Fibroblast of lung (primary cell): ENCODE results near the gene PRKAR1B.

Source experiments
- EZH2 ChIP-seq: IDR thresholded peaks from 2 replicates; pipeline ENCODE4 v1.5.1; 2012; ENCODE audit warnings: low read length, control low read depth, mild to moderate bottlenecking; ENCODE audit errors: missing control alignments
- TF ChIP-seq, protein P1 (sequence below), 2 donors: IDR thresholded peaks in 1 of 2; conservative IDR thresholded peaks in 1 of 2; 1 replicate in 1 of 2; 2 replicates in 1 of 2; pipeline ENCODE4 v1.5.1; 2011 to 2012; ENCODE audit warnings: low read length in 2 of 2, control low read depth in 1 of 2, inconsistent platforms in 1 of 2, low read depth in 1 of 2, mild to moderate bottlenecking in 1 of 2

DNA sequence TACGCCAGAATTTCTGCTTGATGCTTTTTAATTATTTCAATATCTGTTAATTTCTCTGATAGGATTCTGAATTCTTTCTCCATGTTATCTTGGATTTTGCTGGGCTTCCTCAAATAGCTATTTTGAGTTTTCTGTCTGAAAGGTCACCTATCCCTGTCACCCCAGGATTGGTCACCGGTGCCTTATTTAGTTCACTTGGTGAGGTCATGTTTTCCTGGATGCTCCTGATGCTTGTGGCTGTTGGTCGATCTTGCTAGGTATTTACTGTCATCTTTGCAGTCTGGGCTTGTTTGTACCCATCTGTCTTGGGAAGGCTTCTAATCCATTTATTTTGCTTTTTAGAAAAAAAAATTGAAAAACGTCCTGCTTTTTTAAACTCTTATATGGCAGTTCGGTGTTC, 11.2 kb upstream of the PRKAR1B start:
- TF ChIP-seq EZH2 = no peak
- TF ChIP-seq, protein P1, sequence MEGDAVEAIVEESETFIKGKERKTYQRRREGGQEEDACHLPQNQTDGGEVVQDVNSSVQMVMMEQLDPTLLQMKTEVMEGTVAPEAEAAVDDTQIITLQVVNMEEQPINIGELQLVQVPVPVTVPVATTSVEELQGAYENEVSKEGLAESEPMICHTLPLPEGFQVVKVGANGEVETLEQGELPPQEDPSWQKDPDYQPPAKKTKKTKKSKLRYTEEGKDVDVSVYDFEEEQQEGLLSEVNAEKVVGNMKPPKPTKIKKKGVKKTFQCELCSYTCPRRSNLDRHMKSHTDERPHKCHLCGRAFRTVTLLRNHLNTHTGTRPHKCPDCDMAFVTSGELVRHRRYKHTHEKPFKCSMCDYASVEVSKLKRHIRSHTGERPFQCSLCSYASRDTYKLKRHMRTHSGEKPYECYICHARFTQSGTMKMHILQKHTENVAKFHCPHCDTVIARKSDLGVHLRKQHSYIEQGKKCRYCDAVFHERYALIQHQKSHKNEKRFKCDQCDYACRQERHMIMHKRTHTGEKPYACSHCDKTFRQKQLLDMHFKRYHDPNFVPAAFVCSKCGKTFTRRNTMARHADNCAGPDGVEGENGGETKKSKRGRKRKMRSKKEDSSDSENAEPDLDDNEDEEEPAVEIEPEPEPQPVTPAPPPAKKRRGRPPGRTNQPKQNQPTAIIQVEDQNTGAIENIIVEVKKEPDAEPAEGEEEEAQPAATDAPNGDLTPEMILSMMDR (conservative IDR thresholded peaks at IDR 0.05 in 1 of 2, IDR thresholded peaks at IDR 0.05 in 1 of 2; ENCODE audit: low read depth in 1 of 2, low read length in 2 of 2) = no peak
